K562 (cell line): ENCODE results near the gene PES1.
"Not testable (repeated sequence)": the region's sequence is repeated elsewhere in the genome, so short reads cannot be mapped to it uniquely, and the experiment has no call there.

Source experiments
- CTCF ChIP-seq, 3 experiments: IDR thresholded peaks in 2 of 3; conservative IDR thresholded peaks in 1 of 3; 2 replicates each; pipeline ENCODE4 v1.5.1; 2011 to 2012; ENCODE audit warnings: low read length in 3 of 3, mild to moderate bottlenecking in 3 of 3, control low read depth in 2 of 3, improper control_type of control experiment in 1 of 3, inconsistent platforms in 1 of 3, low read depth in 1 of 3, mixed read lengths in 1 of 3, moderate library complexity in 1 of 3; ENCODE audit not compliant: insufficient read depth in 2 of 3
- ELF4 ChIP-seq: fragments of 450-650 bp; formaldehyde crosslinking; IDR thresholded peaks from 2 replicates; pipeline ENCODE4 v1.4.0; 2022; ENCODE audit warnings: missing genetic modification characterization
- ZNF133 ChIP-seq: fragments of 250-450 bp; sonication (Bioruptor Pico); IDR thresholded peaks from 2 replicates; pipeline ENCODE4 v1.4.0; 2020; ENCODE audit warnings: mild to moderate bottlenecking

- TF ChIP-seq CTCF (IDR thresholded peaks at IDR 0.05 in 2 of 3, conservative IDR thresholded peaks at IDR 0.05 in 1 of 3; ENCODE audit: insufficient read depth in 2 of 3, low read depth in 1 of 3, low read length in 3 of 3), result peak; percentile 22 to 48 (median 38); a peak in 4 of 6 replicates
- TF ChIP-seq ZNF133, ELF4 (CRISPR knock-in tag): not testable (repeated sequence)
These were observed 31.0 kb downstream of the PES1 start for GRCh38 chr22:30560643-30561202.
